ENCODE results near the gene RNF144A.

The RNF144A gene

DNA sequence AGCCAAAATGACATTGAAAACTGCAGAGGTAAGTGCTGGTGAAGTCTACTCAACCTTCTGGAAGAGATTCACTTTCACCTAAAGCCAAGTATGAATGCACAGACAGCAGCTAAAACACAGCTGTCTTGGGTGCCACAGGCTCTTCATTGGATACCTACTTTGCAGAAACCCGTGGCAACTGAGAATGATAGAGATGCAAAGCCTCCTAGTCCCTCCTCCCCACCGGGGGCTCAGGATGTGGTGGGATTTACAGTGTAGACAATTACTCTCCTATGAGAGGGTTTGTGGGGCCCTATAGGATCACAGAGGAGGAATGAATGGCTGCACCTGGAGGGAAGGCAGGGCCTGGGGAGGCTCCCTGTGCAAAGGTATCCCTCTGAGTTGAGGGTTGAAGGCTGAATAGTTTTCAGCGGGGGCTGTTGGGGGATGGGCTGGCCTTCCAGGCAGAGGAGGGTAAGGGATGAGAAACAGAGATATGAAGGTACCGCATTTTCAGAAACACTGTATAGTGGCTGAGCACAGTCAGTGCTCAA lies 131.6 kb downstream of the RNF144A start:
- DNase-seq, result no peak

DNA sequence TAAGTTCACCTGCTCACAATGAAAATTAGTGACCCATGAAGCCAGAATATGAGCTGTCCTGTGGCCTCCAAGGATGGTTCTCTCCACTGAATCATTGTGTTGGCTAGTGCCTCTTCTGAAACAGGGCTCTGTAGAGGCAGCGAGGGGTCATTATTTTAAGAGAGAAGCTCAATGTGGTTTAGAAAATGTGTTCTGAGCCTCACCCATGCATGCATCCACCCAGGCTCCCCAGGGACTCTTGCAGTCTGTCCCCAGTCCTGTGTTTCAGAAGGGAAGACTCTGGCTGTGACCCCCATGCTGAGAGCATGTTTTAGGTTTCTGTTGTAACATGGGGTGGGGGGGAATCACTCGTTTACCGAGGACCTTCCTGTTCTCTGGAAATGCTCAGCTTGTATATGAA lies 135.2 kb downstream of the RNF144A start:
- DNase-seq, result no peak

- no peak for DNase-seq
Observed at GRCh38 chr2:7053650-7054265, 136.5 kb downstream of the RNF144A start.

GRCh38 chr2:7057865-7058400 lies 140.7 kb downstream of the RNF144A start:
- DNase-seq, result no peak

DNA sequence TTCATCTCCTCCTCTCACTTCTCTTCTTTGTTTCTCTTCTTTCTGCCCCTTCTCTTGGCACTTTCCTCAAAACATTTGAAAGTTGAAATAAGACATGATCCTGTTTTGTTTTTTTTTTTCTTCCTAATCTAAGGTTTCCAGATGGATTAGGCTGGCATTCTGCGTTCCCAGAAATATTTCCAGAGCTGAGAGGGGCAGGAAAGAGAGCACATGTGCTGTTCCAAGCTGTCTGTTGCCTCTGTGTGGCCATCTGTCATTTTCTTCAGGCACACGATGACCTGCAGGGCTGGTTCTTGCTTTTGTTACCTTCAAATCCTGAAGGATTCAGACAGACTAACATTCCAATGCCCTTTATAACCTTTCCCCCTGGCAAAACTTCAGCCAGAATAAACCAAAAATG lies 142.9 kb downstream of the RNF144A start:
- no peak for DNase-seq

- DNase-seq, result no peak
Observed at GRCh38 chr2:7060631-7061449, 143.6 kb downstream of the RNF144A start.

DNA sequence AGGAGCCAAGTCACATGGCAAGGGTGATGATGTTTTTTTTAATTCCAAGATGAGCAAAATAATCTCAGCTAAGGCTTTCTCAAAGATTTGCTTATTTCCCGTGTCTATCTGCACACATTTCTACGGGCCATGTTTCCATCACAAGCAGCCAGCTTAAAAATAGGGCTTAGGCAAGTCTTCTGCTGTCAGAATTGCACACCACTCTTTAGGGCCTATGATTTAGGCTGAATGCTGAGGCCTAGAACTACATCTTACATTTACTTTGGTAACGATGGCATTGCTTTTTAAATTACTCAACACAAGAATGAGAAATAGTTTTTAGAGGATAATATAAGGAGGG lies 144.2 kb downstream of the RNF144A start:
- DNase-seq, result no peak

DNA sequence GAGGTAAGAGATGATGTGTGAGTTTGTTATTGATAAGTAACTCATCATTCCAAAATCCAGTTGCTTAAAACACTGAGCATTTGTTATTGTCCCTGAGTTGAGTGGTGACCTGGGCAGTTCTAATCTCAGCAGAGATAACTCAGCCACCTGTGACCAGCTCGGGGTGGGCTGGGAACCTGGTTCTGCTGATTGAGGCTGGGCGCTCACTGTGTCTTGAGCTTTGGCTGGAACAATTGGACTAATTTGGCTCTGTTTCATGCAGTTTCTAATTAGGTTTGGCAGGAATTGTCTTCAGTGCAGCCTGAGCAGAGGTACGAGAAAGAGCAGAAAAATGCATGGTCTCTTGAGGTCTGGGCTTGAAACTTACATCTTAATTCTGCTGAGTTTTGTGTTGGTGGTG lies 144.7 kb downstream of the RNF144A start:
- DNase-seq, result no peak

- no peak for DNase-seq
Observed at GRCh38 chr2:7063789-7064188, 146.6 kb downstream of the RNF144A start.

- DNase-seq, result no peak
Observed at GRCh38 chr2:7068457-7068856, 151.2 kb downstream of the RNF144A start.

DNA sequence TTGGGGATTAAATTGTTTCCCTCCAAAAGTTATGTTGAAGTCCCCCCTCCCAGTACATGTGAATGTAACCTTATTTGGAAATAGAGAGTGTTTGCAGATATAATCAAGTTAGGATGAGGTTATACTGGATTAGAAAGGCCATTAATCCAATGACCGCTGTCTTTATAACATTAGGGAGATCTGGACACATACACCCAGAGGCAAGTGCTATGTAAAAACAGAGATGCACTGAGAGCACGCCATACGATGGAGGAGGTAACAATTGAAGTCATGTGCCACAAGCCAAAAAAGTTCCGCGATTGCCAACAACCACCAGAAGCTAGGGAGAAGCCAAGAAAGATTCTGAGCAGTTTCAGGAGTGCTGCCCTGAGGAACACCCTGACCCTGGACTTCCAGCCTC lies 153.3 kb downstream of the RNF144A start:
- DNase-seq, result no peak

DNA sequence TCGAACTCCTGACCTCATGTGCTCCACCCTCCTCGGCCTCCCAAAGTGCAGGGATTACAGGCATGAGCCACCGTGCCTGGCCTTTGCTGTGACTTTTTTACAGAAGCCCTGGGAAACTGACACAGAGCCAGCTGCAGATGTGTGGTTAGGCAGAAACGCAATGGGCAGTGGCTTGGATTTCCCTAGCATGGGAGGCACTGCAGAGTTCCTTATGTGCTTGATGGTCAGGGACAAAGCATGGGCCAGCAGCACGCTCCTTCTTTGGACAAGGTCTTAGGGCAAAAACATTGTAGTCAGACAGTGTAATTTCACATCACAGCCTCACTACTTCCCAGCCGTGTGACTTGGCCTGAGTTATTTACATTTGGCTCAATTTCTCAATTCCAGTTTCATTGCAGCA lies 153.9 kb downstream of the RNF144A start:
- DNase-seq, result no peak

DNA sequence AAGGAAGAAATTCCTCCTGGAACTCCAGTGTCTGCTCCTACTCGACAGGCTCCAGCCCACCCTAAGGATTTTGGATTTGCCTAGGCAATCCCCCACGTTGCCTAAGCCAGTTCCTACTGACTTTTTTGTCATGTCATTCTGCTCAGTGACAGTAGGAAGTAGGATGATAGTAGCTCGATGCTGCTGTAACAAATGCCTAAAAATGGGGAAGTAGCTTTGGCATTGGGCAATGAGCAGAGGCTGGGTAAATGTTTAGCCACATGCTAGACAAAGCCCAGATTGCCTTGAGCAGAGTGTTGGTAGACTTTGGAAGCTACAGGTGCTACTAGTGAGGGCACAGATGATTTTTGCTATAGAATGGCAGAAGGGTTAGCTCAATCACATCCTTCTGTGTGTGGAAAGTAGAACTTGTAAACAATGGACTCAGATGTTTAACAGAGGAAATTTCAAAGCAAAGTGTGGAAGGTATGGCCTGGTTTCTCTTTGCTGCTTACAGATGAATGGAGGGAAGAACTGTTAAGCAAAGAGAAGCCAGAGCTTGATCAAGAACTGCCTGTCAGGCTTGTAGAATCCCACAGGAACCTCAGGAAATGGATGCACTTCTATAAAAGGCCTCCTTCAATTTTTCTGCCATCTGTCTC lies 154.8 kb downstream of the RNF144A start:
- DNase-seq, result no peak

DNA sequence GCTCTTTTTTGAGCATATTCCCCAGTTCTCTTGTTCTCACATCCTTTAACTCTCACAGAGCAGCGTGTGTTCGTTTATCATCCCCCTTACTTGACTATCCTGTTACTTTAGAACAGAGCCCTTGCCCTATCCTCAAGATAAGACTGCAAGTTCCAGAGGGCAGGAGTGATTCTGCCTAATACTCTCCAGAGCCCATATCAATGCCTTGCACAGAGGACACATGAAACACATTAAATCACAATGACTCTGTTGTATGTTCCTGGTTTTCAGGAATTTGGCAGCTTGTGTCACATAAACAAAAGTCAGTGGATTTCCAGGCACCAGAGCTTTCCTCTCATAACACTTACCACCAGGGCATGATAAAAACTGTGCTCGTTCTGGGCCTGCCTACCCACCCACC lies 156.7 kb downstream of the RNF144A start:
- no peak for DNase-seq

GRCh38 chr2:7075834-7076233 lies 158.6 kb downstream of the RNF144A start:
- no peak for DNase-seq

GRCh38 chr2:7077660-7078267 lies 160.6 kb downstream of the RNF144A start:
- no peak for DNase-seq

DNA sequence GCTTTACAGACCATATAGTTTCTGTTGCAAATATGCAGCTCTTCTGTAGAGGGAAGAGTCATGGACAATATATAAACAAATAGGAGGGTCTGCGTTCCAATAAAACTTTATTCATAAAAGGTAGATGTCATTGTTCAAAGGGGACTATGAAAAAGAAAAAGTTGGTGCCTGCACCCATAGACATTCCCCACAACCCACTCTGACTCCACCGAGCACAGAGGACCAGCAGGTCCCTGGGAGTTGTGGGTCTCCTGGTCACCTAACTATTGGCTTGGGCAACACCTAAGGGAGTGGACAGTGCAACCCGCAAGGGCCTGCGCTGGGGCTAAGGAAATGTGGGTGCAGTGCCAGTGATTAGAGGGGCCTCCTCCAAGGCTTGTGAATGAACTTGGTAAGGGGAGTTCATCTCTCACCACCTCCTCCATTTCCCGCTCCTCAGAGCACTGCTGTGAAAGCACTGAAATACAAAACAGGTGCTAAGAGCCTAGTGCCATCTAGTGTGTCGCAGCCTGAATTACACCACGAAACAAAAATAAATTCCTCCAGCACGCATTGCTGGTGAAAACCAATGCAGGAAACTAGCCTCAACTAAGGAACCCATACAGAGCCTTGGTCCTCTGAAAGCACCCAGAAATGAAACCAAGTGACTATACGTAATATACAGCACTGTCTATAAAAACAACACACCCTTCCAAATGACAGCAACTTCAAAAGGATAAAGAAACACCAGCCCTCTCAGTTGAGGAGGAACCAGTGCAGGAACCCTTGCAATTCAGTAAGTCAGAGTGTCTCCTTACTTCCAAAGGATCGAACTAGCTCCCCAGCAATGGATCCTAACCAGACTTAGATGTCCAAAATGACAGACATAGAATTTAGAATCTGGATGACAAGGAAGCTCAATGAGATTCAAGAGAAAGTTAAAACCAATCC lies 166.6 kb downstream of the RNF144A start:
- no peak for DNase-seq

DNA sequence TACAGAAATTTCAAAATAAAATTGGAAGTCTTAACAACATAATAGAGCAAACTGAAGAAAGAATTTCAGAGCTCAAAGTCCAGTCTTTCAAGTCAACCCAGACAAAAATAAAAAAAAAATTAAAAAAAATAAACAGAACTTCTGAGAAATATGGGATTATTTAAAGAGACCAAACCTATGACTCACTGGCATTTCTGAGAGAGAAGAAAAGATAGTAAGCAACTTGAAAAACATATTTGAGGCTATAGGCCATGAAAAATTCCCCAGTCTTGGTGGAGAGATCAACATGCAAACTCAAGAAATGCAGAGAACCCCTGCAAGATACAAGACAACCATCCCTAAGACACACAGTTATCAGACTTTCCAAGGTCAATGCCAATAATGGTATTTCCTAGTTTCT lies 167.4 kb downstream of the RNF144A start:
- DNase-seq, result no peak

GRCh38 chr2:7089284-7089683 lies 172.1 kb downstream of the RNF144A start:
- DNase-seq, result no peak

DNA sequence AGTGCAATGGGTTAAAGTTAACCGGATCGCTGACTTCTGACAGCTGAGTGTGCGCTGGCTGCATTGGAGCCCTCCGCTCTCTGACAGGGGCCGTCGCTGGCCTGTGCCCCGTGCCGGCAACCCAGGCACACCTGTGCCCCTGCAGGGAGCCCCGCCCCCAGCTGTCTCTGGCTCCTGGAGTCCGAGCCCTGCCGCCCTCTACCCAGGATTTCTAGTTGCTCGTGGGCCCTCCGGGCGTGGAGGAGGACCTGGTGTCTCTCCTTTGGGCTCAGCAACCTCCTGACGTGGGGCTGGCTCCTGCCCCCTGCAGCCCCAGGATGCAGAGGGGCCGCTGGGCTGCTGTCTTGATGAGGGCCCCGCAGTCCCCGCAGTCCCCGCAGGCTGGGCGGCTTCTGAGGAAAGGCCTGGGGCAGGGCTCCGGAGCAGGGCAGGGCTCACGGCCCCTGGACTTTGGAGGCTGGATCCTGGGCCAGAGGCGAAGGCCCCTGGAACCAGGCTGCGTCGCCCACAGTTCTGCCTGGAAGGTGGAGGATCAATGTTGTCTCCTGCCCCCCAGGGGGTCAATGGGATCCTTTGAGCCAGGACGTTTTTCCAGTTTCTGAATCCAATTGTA lies 172.8 kb downstream of the RNF144A start:
- DNase-seq, result no peak

DNA sequence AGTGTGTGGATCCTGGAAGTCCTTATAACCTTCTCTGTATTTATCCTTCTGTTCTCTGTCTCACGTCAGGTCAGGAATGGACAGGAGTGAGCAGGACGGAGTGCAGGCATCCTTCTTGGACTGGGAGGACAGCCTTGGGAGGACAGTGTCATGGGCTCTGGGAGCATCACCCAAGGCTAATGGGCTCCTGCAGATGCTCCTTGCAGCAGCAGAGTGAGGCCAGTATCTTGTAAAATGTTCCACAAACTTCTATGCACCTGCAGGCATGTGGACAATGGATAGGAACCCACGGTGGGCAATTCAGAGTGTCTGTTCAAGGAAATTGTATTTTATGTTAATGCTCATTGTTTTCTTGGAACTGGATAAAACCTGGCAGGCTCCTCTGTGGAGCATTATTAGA lies 176.2 kb downstream of the RNF144A start:
- no peak for DNase-seq

Data from stimulated activated CD8-positive, alpha-beta memory T cell treated with anti-CD3 and anti-CD28 coated beads, Interleukin-4, amount 100 ng/mL, for 48 hours (primary cell).